Osteoblast (primary cell): Measurements from ENCODE around the gene TMC6. TPM values are rescaled to one million over a fixed set of nuclear protein-coding genes. Genes with fewer than 3 reads are reported as not detected.

Experiments used
- DNase-seq: peaks from one replicate; pipeline ENCODE4 v3.0.0; 2011; ENCODE audit warnings: low spot score, mixed read lengths; ENCODE audit not compliant: insufficient read length; ENCODE audit errors: missing footprints
- H2AFZ ChIP-seq: 2 replicates; pipeline ENCODE4 v1.6.0; 2011; ENCODE audit warnings: mild to moderate bottlenecking, low read length
- H3K27ac ChIP-seq: 2 replicates; pipeline ENCODE4 v1.5.1; 2011; ENCODE audit warnings: mild to moderate bottlenecking, low read depth, low read length, moderate library complexity
- H3K27me3 ChIP-seq: 2 replicates; pipeline ENCODE4 v1.6.0; 2012; ENCODE audit warnings: mild to moderate bottlenecking, control low read depth, inconsistent platforms, low read length, moderate library complexity; ENCODE audit not compliant: insufficient read depth
- H3K36me3 ChIP-seq: 2 replicates; pipeline ENCODE4 v1.5.1; 2011; ENCODE audit warnings: mild to moderate bottlenecking, low read length, control low read depth, moderate library complexity; ENCODE audit not compliant: insufficient read depth
- H3K4me1 ChIP-seq: 2 replicates; pipeline ENCODE4 v1.5.1; 2011; ENCODE audit warnings: mild to moderate bottlenecking, low read length, control low read depth, moderate library complexity; ENCODE audit not compliant: insufficient read depth
- H3K4me2 ChIP-seq: 2 replicates; pipeline ENCODE4 v1.6.0; 2011; ENCODE audit warnings: mild to moderate bottlenecking, low read length; ENCODE audit not compliant: insufficient read depth
- H3K4me3 ChIP-seq: fragments of 200-600 bp; sonication (generic); 3 replicates; pipeline ENCODE4 v1.5.1; 2012; ENCODE audit warnings: mild to moderate bottlenecking, low read length, inconsistent platforms; ENCODE audit not compliant: insufficient read depth
- H3K79me2 ChIP-seq: 2 replicates; pipeline ENCODE4 v1.6.0; 2012; ENCODE audit warnings: mild to moderate bottlenecking, low read length, control low read depth, inconsistent platforms; ENCODE audit not compliant: insufficient read depth
- H3K9me3 ChIP-seq: 2 replicates; pipeline ENCODE4 v1.5.1; 2011; ENCODE audit warnings: low read depth, low read length, control low read depth
- H4K20me1 ChIP-seq: 2 replicates; pipeline ENCODE4 v1.6.0; 2012; ENCODE audit warnings: mild to moderate bottlenecking, low read length, control low read depth; ENCODE audit not compliant: insufficient read depth
- CTCF ChIP-seq: IDR thresholded peaks from 2 replicates; pipeline ENCODE4 v1.5.1; 2011; ENCODE audit warnings: mild to moderate bottlenecking, low read depth, low read length, moderate library complexity; ENCODE audit errors: extremely low read depth
- total RNA-seq: library from RNA; depleted of rRNA; stranded (reverse); fragments of >200 nt; gene quantifications from 2 replicates; pipeline ENCODE4 v1.2.3, GENCODE V29; 2012

TMC6 gene
- total RNA-seq, 1 donor = under 0.01 TPM

- no peaks in the 10 kb centered on the region for H3K79me2 ChIP-seq
- no peaks in the 10 kb centered on the region for H3K36me3 ChIP-seq
- H3K4me3 ChIP-seq = no peak overlapping the region
- H3K27ac ChIP-seq = no peak overlapping the region
- H3K27me3 ChIP-seq = peaks cover 42% of the 10 kb centered on the region
- no peaks in the 10 kb centered on the region for H4K20me1 ChIP-seq
- peak; percentile 82 for DNase-seq
- H3K4me1 ChIP-seq = no peaks in the 10 kb centered on the region
- H3K4me2 ChIP-seq = no peak overlapping the region
- no peak for TF ChIP-seq CTCF
- H2AFZ ChIP-seq = no peak overlapping the region
- no peaks in the 10 kb centered on the region for H3K9me3 ChIP-seq
Observed at GRCh38 chr17:78132084-78132676, 3.6 kb upstream of the TMC6 start.

GRCh38 chr17:78131172-78132083 lies 2.9 kb upstream of the TMC6 start:
- TF ChIP-seq CTCF = no peak
- peak; percentile 87 for DNase-seq
- Histone ChIP-seq H3K36me3 (no peaks in the 10 kb centered on the region), H3K4me2 (no peak overlapping the region), H3K4me3 (no peak overlapping the region), H3K79me2 (no peaks in the 10 kb centered on the region), H3K27me3 (peaks cover 42% of the 10 kb centered on the region), H3K9me3 (no peaks in the 10 kb centered on the region), H3K4me1 (no peaks in the 10 kb centered on the region), H2AFZ (no peak overlapping the region), H3K27ac (no peak overlapping the region), H4K20me1 (no peaks in the 10 kb centered on the region)

- Histone ChIP-seq H2AFZ (no peak within 1 kb of the TSS), H3K4me1 (no peaks in the 10 kb centered on the region), H3K27me3 (peaks cover 42% of the 10 kb centered on the region), H3K4me3 (no peak within 1 kb of the TSS), H4K20me1 (no peaks in the 10 kb centered on the region), H3K4me2 (no peak within 1 kb of the TSS), H3K79me2 (no peaks in the 10 kb centered on the region), H3K36me3 (no peaks in the 10 kb centered on the region), H3K27ac (no peak within 1 kb of the TSS), H3K9me3 (no peaks in the 10 kb centered on the region)
- TF ChIP-seq CTCF = no peak
- peak; percentile 91 for DNase-seq
Observed at GRCh38 chr17:78130437-78131101, 2.0 kb upstream of the TMC6 start, which contains the start of gene TMC8. Gene TMC8 (plus strand): TSS chr17:78130771. CDS start chr17:78131589, 818 bp downstream.

DNA sequence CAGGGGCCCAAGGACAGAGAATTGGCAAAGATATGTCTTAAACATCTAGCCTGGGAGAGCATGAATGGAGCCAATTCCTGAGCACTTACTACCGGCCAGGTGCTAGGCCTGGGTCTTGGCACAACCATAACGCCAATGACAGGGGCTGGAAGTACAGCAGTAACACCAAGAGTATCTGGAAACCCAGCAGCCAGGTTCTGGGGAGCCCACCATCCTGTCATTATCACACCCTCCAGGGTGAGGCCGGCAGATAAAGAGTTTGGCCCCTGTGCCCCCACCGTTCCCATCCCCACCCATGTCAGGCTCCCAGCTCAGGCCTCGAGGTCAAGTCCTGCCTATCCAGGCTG lies 1.5 kb upstream of the TMC6 start:
- no peaks in the 10 kb centered on the region for H3K4me1 ChIP-seq
- no peaks in the 10 kb centered on the region for H3K9me3 ChIP-seq
- no peaks in the 10 kb centered on the region for H3K79me2 ChIP-seq
- H3K4me2 ChIP-seq = no peak overlapping the region
- peaks cover 42% of the 10 kb centered on the region for H3K27me3 ChIP-seq
- no peak for TF ChIP-seq CTCF
- no peak overlapping the region for H2AFZ ChIP-seq
- H4K20me1 ChIP-seq = no peaks in the 10 kb centered on the region
- peak; percentile 88 for DNase-seq
- H3K4me3 ChIP-seq = no peak overlapping the region
- H3K27ac ChIP-seq = no peak overlapping the region
- H3K36me3 ChIP-seq = no peaks in the 10 kb centered on the region
